Heart left ventricle (tissue), 16 donors: ENCODE results near the gene LRPPRC. TPM values are rescaled to one million over a fixed set of nuclear protein-coding genes. Genes with fewer than 3 reads are reported as not detected.

Experiments
- ATAC-seq, 4 donors: fragments of 200-7000 bp; cut with Tn5 transposase; one replicate each; pipeline ENCODE4 v1.9.1; 2020 to 2022; ENCODE audit warnings: moderate library complexity in 4 of 4, mild to moderate bottlenecking in 3 of 4, moderate number of reproducible peaks in 1 of 4
- DNase-seq, 5 donors: peaks; one replicate each; pipeline ENCODE4 v3.0.0-alpha.2; 2020
- H3K27ac ChIP-seq, 12 donors: fragments of 200-600 bp; sonication (generic) in 4 of 12; one replicate each; pipeline versions ENCODE4 v1.5.0 to v1.8.0; 2016 to 2022; ENCODE audit warnings: mild to moderate bottlenecking in 2 of 12
- H3K27me3 ChIP-seq, 9 donors: fragments of 200-600 bp; sonication (generic) in 2 of 9; one replicate each; pipeline versions ENCODE4 v1.5.1 to v1.8.0; 2016 to 2022; ENCODE audit warnings: mild to moderate bottlenecking in 3 of 9
- H3K36me3 ChIP-seq, 9 donors: fragments of 200-600 bp; sonication (generic) in 2 of 9; one replicate each; pipeline versions ENCODE4 v1.5.0 to v1.8.0; 2018 to 2022; ENCODE audit warnings: mild to moderate bottlenecking in 2 of 9
- H3K4me1 ChIP-seq, 12 donors: fragments of 200-600 bp; sonication (generic) in 4 of 12; one replicate each; pipeline versions ENCODE4 v1.5.0 to v1.8.0; 2016 to 2022; ENCODE audit warnings: mild to moderate bottlenecking in 3 of 12
- H3K4me3 ChIP-seq, 12 donors: fragments of 200-600 bp; sonication (generic) in 4 of 12; one replicate each; pipeline versions ENCODE4 v1.5.0 to v1.8.0; 2017 to 2022; ENCODE audit warnings: mild to moderate bottlenecking in 9 of 12, moderate library complexity in 4 of 12
- H3K9me3 ChIP-seq, 12 donors: fragments of 200-600 bp; sonication (generic) in 4 of 12; one replicate each; pipeline versions ENCODE4 v1.5.0 to v1.8.0; 2016 to 2022; ENCODE audit warnings: mild to moderate bottlenecking in 1 of 12
- POLR2A ChIP-seq, 2 donors: fragments of 450-650 bp; IDR thresholded peaks; one replicate each; pipeline ENCODE4 v1.6.1; 2017; ENCODE audit warnings: antibody characterized with exemption in 2 of 2, mild to moderate bottlenecking in 2 of 2, moderate library complexity in 2 of 2
- WGBS, 4 donors: extraction: QIAGEN DNeasy Blood & Tissue Kit in 2 of 4; methylation state at CpG; one replicate each; pipeline versions ENCODE4 v1.1.5 to v1.1.7; 2013 to 2018; 5-methylcytosine and 5-hydroxymethylcytosine counted together
- intact Hi-C, 10 donors: fragments of 100-400 bp; cut with DNase I; formaldehyde crosslinking; loops; one replicate each; pipeline versions ENCODE4 v1.11.1 to v1.14.2; 2022
- polyA plus RNA-seq, 2 donors: library from polyadenylated mRNA; stranded (reverse); fragments of 200-250 nt; gene quantifications; one replicate each; pipeline ENCODE4 v1.2.3, GENCODE V29; 2013
- total RNA-seq, 9 donors: library from RNA; depleted of rRNA in 2 of 9; stranded (reverse); fragments of >200 nt in 2 of 9; fragmentation: NEBNext Ultra II Directional in 3 of 9; extraction: Animal tissue kit (Norgen Biotek cat#: 25700) in 3 of 9; gene quantifications; one replicate each; pipeline versions ENCODE4 v1.1.0 to v1.2.4, GENCODE V29; 2016 to 2023
- TF ChIP-seq, protein P1 (sequence below), 12 donors: fragments of 200-600 bp; sonication (generic) in 4 of 12; IDR thresholded peaks; one replicate each; pipeline versions ENCODE4 v1.5.0 to v1.8.0; 2018 to 2022; ENCODE audit warnings: antibody characterized with exemption in 12 of 12, mild to moderate bottlenecking in 5 of 12
- donor health status: ischemic (EF 13 %, LVEDD 7.1; RV severe dilation, severe dysfunction).
- donor health status: healthy with polysubstance abuse.
- donor health status: DM: no; HTN: yes; CAD: no.
- donor health status: DM: no; HTN: no; CAD: no.
- donor health status: ischemic (EF 25% LVEDD 6.9; RV normal size, moderate dysfunction).
- donor health status: ischemic (EF 25% LVEDD 5.7; RV mildly dilated, moderate dysfunction).
- donor health status: healthy.
- donor health status: DM: yes; HTN: yes; CAD: no.
- donor health status: ischemic (EF 35%, LVEDD 5.7; RV mildly dilated, moderate dysfunction).
- donor health status: nonischemic (EF 11% LVEDD 7.7; RV severe dilation, severe dysfunction).
- donor health status: DM: yes; HTN: yes; CAD: no.
- donor health status: PGD.
- donor health status: ischemic (EF 29% LVEDD 5.4; RV normal size, mild dysfunction).
- donor health status: nonischemic (EF 23%, LVEDD 6.1; RV moderate dilation, normal function).

LRPPRC gene
- total and polyA plus RNA-seq, 11 donors: 23.2 to 117 (median 88.0) TPM

DNA sequence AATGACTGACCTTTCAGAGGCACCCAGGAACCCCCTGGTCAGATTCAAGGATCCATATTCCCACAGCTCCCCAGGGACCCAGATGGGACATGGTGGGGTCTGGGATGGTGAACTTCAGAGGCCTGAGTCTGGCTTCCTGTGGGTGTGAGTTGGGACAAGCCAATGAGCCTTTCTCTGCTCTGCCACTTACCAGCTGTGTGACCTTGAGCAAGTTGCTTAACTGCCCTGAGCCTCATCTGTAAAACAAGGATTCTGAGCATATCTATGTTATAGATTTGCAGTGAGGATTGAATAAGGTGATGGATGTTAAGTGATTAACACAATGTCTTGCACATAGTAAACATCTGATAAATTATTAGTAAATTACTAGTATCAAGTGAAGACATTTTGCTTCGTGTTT, 150.6 kb downstream of the LRPPRC start:
- TF ChIP-seq, protein P1, sequence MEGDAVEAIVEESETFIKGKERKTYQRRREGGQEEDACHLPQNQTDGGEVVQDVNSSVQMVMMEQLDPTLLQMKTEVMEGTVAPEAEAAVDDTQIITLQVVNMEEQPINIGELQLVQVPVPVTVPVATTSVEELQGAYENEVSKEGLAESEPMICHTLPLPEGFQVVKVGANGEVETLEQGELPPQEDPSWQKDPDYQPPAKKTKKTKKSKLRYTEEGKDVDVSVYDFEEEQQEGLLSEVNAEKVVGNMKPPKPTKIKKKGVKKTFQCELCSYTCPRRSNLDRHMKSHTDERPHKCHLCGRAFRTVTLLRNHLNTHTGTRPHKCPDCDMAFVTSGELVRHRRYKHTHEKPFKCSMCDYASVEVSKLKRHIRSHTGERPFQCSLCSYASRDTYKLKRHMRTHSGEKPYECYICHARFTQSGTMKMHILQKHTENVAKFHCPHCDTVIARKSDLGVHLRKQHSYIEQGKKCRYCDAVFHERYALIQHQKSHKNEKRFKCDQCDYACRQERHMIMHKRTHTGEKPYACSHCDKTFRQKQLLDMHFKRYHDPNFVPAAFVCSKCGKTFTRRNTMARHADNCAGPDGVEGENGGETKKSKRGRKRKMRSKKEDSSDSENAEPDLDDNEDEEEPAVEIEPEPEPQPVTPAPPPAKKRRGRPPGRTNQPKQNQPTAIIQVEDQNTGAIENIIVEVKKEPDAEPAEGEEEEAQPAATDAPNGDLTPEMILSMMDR (IDR thresholded peaks at IDR 0.05): no peak

DNA sequence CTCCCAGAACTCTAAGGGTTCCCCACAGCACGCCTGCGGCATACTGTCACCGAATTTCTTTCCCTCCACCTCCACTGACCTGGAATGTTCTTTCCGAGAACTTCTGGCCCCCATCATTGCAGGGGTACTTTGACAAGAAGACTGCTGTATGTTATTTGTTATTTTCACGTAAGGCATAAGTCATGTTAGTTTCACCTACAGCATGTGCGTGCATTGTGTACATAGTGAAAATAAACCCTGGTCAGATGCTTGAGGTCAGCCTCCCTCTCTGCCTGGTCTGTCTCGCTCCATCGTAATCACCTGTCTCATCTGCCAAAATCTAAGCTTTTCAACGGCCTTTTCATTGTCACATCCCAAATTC, 152.9 kb downstream of the LRPPRC start:
- Histone ChIP-seq H3K4me3 (no peak overlapping the region), H3K4me1 (no peaks in the 10 kb centered on the region), H3K9me3 (no peaks in the 10 kb centered on the region), H3K36me3 (no peaks in the 10 kb centered on the region), H3K27me3 (peaks cover 0 to 4% (median 0%) of the 10 kb centered on the region in 9 donors), H3K27ac (no peak overlapping the region)
- 84 to 88% (median 85%) methylated on average over 9 of the region's 9 CpGs for WGBS, 4 donors
- TF ChIP-seq POLR2A (IDR thresholded peaks at IDR 0.05): no peak
- TF ChIP-seq, protein P1 (IDR thresholded peaks at IDR 0.05): no peak
- ATAC-seq: no peak
- DNase-seq: no peak
- intact Hi-C loops: no loop called here

More for the DNA sequence above, 150.6 kb downstream of the LRPPRC start:
- Histone ChIP-seq H3K36me3 (no peaks in the 10 kb centered on the region), H3K27me3 (no peaks in the 10 kb centered on the region), H3K9me3 (no peaks in the 10 kb centered on the region), H3K27ac (no peak overlapping the region), H3K4me1 (no peaks in the 10 kb centered on the region), H3K4me3 (no peak overlapping the region)
- WGBS, 4 donors: 68 to 86% (median 73%) methylated on average over 1 of the region's 1 CpG
- intact Hi-C loops: no loop called here
- ATAC-seq (no peak), DNase-seq (no peak)

GRCh38 chr2:43841949-43842865, 153.6 kb downstream of the LRPPRC start:
- WGBS, 4 donors: 86 to 91% (median 90%) methylated on average over 14 of the region's 14 CpGs
- peaks cover 0 to 4% (median 0%) of the 10 kb centered on the region in 9 donors for H3K27me3 ChIP-seq

GRCh38 chr2:43840965-43841364, 154.8 kb downstream of the LRPPRC start:
- ATAC-seq (no peak), DNase-seq (no peak)
- Histone ChIP-seq H3K36me3 (no peaks in the 10 kb centered on the region), H3K27ac (no peak overlapping the region), H3K9me3 (no peaks in the 10 kb centered on the region), H3K4me3 (no peak overlapping the region), H3K4me1 (no peaks in the 10 kb centered on the region), H3K27me3 (peaks cover 0 to 4% (median 0%) of the 10 kb centered on the region in 9 donors)
- 64 to 83% (median 75%) methylated on average over 5 of the region's 5 CpGs for WGBS, 4 donors
- no peak for TF ChIP-seq POLR2A (IDR thresholded peaks at IDR 0.05)
- intact Hi-C loops: no loop called here

More at GRCh38 chr2:43841949-43842865, 153.6 kb downstream of the LRPPRC start:
- intact Hi-C loops: no loop called here
- H3K4me1 ChIP-seq: no peaks in the 10 kb centered on the region
- H3K9me3 ChIP-seq: no peaks in the 10 kb centered on the region
- no peaks in the 10 kb centered on the region for H3K36me3 ChIP-seq
- H3K27ac ChIP-seq: no peak overlapping the region
- no peak for TF ChIP-seq POLR2A (IDR thresholded peaks at IDR 0.05)
- TF ChIP-seq, protein P1 (IDR thresholded peaks at IDR 0.05): no peak
- no peak for ATAC-seq
- H3K4me3 ChIP-seq: no peak overlapping the region
- DNase-seq: no peak
